Fibroblast of villous mesenchyme (primary cell): ENCODE measurements around the gene NELFCD. TPM values are rescaled to one million over a fixed set of nuclear protein-coding genes. Genes with fewer than 3 reads are reported as not detected.
"Not testable (repeated sequence)": the region's sequence is repeated elsewhere in the genome, so short reads cannot be mapped to it uniquely, and the experiment has no call there.

Experiments used
- DNase-seq: peaks from one replicate; pipeline ENCODE4 v3.0.0-alpha.2; 2010; ENCODE audit warnings: low read depth
- H3K4me3 ChIP-seq: 2 replicates; pipeline ENCODE4 v1.5.1; 2011; ENCODE audit warnings: low read depth, mild to moderate bottlenecking, low read length
- CTCF ChIP-seq: IDR thresholded peaks from 2 replicates; pipeline ENCODE4 v1.5.1; 2012; ENCODE audit warnings: low read depth, mild to moderate bottlenecking, low read length; ENCODE audit not compliant: insufficient read depth
- total RNA-seq: library from RNA; depleted of rRNA; stranded (reverse); fragments of >200 nt; gene quantifications from 2 replicates; pipeline ENCODE4 v1.2.3, GENCODE V29; 2012

NELFCD gene
- total RNA-seq, 1 donor = 38.9 TPM

GRCh38 chr20:59008715-59009336 is 27.8 kb downstream of the NELFCD start:
- no peak for TF ChIP-seq CTCF
- no peak overlapping the region for H3K4me3 ChIP-seq
- no peak for DNase-seq

DNA sequence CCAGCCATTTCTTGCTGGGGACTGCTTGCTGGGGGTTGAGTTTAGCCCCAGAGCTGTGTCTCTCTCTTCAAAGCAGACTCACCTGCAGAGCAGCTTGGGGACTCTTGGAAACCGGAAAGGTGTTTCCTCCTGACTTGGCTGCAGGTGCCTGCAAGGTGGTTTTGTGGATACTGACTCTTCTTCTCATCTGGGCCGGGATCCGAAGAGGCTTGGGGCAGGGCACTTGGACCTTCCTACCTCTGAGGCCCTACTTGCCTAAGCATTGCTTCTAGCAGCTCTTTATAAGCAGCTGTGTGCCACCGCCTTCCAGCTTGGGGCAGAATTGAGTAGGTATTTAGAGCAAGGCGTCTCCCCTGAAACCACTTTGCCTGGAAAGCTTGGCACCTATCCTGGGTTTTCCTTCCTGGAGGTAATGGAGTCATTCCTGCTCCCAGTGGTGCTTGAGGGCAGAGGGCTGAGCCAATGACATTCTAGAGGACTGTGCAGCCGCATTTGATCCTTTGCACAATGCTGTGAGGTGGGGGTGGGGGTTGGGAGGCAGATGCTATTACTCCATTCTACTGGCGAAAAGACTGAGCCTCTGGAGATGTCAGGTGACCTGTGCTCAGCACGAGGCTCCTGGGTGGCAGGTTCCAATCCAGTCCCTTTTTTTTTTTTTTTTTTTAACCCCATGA is 29.4 kb downstream of the NELFCD start:
- H3K4me3 ChIP-seq = no peak overlapping the region
- DNase-seq = no peak
- TF ChIP-seq CTCF = no peak

- H3K4me3 ChIP-seq = no peak overlapping the region
- no peak for TF ChIP-seq CTCF
- peak; percentile 81 for DNase-seq
These were observed 30.2 kb downstream of the NELFCD start for GRCh38 chr20:59010995-59011873.

GRCh38 chr20:59011874-59012157 is 30.8 kb downstream of the NELFCD start:
- not testable (repeated sequence) for DNase-seq, H3K4me3 ChIP-seq

DNA sequence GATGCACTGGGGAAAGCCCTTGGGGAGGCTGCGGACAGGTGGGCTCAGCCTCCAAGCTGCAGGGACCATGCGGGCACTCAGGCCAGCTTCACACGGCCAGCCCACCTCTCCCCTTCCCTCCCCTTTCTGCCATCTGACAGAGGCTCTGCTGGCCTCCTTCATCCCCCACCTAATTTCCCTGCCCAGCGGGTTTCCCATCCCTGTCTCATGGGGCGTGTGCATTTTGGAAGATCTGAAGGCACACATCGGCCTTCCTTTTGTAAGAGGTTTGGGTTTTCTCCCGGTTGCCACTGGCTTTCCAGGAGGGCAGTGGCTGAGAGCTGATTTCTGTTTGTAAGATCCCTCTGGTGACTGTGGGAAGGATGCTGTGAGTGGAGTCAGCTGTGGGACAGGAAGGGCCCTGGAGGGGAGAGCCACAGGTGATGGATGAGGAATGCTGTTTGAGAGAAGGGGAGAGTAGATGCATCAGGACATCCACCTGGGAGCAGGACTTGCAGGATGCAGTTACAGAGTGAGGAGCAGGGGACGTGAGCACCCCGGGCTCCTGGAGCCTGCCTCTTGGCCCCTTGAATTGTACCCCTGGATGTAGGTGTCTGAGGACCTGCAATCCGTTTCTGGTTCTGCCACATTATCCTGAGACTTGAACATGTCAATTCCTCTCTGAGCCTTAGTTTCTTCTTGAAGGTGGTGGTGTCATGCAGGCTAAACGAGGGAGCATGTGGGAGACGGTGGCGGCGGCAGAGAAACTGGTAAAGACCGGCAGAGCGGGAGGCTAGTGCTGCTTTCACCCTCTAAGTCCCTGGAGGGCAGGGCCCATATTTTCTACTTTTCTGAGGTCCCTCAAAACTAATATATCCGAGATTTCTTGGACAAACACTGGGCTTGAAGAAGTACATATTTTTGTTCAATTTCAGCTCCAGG is 32.2 kb downstream of the NELFCD start:
- no peak for DNase-seq
- TF ChIP-seq CTCF = no peak
- H3K4me3 ChIP-seq = no peak overlapping the region

GRCh38 chr20:59013959-59014608 is 33.0 kb downstream of the NELFCD start:
- no peak overlapping the region for H3K4me3 ChIP-seq
- no peak for DNase-seq
- TF ChIP-seq CTCF = no peak
